Measurements from ENCODE around the gene ARHGEF33. TPM values are rescaled to one million over a fixed set of nuclear protein-coding genes. Genes with fewer than 3 reads are reported as not detected.

The ARHGEF33 gene
- total and polyA plus RNA-seq, 2 of the 8 experiments (the other 6 are each of a cell fraction or from before 2014, with no cell fraction given), result 0.09 to 0.95 TPM

DNA sequence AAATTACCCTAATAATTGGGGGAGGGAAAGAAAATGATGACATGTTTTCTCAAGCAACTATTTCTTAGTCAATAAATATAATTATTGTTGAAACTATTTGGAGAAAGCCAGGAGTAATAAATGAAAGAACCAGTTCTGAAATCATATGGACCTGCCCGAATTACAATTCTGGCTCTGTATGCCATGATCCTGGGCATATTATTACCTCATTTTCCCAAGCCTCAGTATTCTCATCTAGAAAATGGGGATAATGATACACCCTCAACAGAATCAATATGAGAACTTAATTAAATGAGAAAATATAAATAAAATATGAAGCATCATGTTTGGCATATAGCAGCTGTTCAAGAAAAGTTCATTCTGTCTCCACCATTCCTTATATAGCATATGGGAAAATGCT, 22.9 kb downstream of the ARHGEF33 start (continued):
- TF ChIP-seq, protein P1, sequence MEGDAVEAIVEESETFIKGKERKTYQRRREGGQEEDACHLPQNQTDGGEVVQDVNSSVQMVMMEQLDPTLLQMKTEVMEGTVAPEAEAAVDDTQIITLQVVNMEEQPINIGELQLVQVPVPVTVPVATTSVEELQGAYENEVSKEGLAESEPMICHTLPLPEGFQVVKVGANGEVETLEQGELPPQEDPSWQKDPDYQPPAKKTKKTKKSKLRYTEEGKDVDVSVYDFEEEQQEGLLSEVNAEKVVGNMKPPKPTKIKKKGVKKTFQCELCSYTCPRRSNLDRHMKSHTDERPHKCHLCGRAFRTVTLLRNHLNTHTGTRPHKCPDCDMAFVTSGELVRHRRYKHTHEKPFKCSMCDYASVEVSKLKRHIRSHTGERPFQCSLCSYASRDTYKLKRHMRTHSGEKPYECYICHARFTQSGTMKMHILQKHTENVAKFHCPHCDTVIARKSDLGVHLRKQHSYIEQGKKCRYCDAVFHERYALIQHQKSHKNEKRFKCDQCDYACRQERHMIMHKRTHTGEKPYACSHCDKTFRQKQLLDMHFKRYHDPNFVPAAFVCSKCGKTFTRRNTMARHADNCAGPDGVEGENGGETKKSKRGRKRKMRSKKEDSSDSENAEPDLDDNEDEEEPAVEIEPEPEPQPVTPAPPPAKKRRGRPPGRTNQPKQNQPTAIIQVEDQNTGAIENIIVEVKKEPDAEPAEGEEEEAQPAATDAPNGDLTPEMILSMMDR (IDR thresholded peaks at IDR 0.05; ENCODE audit: control extremely low read depth in 1 of 3, insufficient read depth in 1 of 3, low read depth in 1 of 3, low read length in 3 of 3), result no peak
- TF ChIP-seq JUND (IDR thresholded peaks at IDR 0.05; ENCODE audit: low read length) (no peak), SIX5 (IDR thresholded peaks at IDR 0.05; ENCODE audit: low read depth, low read length) (no peak), CTBP2 (IDR thresholded peaks at IDR 0.05; ENCODE audit: borderline replicate concordance, insufficient read depth, insufficient read length, low read length) (no peak), TAF1 (IDR thresholded peaks at IDR 0.05; ENCODE audit: low read depth, low read length) (no peak), POU5F1 (IDR thresholded peaks at IDR 0.05; ENCODE audit: low read depth, low read length) (no peak), SP4 (IDR thresholded peaks at IDR 0.05; ENCODE audit: low read length) (no peak), SP1 (IDR thresholded peaks at IDR 0.05; ENCODE audit: low read depth, low read length) (no peak)
- TF ChIP-seq, protein P2, sequence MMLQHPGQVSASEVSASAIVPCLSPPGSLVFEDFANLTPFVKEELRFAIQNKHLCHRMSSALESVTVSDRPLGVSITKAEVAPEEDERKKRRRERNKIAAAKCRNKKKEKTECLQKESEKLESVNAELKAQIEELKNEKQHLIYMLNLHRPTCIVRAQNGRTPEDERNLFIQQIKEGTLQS (IDR thresholded peaks at IDR 0.05; ENCODE audit: insufficient read depth, low read depth, low read length), result no peak
